ENCODE data around the gene SCAND1. TPM values are rescaled to one million over a fixed set of nuclear protein-coding genes. Genes with fewer than 3 reads are reported as not detected.

SCAND1 gene
- total and polyA plus RNA-seq, 8 donors = 24.2 to 224 (median 38.8) TPM

DNA sequence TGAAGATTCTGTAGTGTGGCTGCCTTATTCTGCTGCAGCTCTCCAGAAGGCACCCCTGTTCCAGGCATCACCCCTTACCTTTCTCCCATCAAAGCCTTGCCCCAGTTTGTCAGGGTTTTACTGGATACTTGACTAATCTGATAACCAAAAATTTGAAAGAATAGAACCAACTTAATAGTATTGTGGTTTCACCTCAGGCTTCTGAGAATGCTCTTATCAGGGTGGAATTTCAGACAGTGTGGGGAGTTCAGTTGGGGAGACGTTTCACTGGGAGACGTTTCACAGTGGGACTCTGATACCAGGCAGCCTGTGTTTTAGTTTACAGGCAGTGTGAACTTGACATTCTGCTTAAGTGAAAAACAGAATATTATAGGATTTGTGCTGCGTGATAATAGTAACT is 50.5 kb downstream of the SCAND1 start:
- Histone ChIP-seq H3K27me3 (no peaks in the 10 kb centered on the region), H3K9me3 (no peaks in the 10 kb centered on the region), H3K27ac (no peak overlapping the region), H3K4me1 (no peaks in the 10 kb centered on the region), H3K36me3 (peaks cover 0 to 12% (median 0%) of the 10 kb centered on the region in 3 donors), H3K4me3 (no peak overlapping the region)
- intact Hi-C loops (cut with DNase I) = no loop called here
- ATAC-seq (no peak), FAIRE-seq (no peak), DNase-seq (no peak)
- 85 to 87% methylated on average over 3 of the region's 3 CpGs for WGBS, 2 donors
- TF ChIP-seq, protein P1, sequence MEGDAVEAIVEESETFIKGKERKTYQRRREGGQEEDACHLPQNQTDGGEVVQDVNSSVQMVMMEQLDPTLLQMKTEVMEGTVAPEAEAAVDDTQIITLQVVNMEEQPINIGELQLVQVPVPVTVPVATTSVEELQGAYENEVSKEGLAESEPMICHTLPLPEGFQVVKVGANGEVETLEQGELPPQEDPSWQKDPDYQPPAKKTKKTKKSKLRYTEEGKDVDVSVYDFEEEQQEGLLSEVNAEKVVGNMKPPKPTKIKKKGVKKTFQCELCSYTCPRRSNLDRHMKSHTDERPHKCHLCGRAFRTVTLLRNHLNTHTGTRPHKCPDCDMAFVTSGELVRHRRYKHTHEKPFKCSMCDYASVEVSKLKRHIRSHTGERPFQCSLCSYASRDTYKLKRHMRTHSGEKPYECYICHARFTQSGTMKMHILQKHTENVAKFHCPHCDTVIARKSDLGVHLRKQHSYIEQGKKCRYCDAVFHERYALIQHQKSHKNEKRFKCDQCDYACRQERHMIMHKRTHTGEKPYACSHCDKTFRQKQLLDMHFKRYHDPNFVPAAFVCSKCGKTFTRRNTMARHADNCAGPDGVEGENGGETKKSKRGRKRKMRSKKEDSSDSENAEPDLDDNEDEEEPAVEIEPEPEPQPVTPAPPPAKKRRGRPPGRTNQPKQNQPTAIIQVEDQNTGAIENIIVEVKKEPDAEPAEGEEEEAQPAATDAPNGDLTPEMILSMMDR (IDR thresholded peaks at IDR 0.05) = no peak

Other genes with a start within 250 kb of the SCAND1 start
- 100 to 1,000 TPM in 4 of 6 donors, 10 to 100 TPM in 2; 98.7 to 200 (median 127) TPM for gene RBM39, start 212.2 kb downstream of the SCAND1 start, total RNA-seq
- gene RBM39, start 212.2 kb downstream of the SCAND1 start, polyA plus RNA-seq = 100 to 1,000 TPM; 255 to 426 TPM
- gene PHF20, start 182.5 kb downstream of the SCAND1 start, total RNA-seq = 10 to 100 TPM; 11.1 to 20.3 (median 12.1) TPM
- gene PHF20, start 182.5 kb downstream of the SCAND1 start, polyA plus RNA-seq = 10 to 100 TPM in 1 of 2 donors, 1 to 10 TPM in 1; 9.4 to 11.9 TPM
- gene CNBD2, start 14.1 kb upstream of the SCAND1 start, total RNA-seq = 1 to 10 TPM; 2.2 to 4.7 (median 2.7) TPM
- 10 to 100 TPM; 10.9 to 23.8 TPM for gene CNBD2, start 14.1 kb upstream of the SCAND1 start, polyA plus RNA-seq
- 10 to 100 TPM; 23.4 to 40.5 (median 30.8) TPM for gene EPB41L1, start 200.2 kb upstream of the SCAND1 start, total RNA-seq
- gene EPB41L1, start 200.2 kb upstream of the SCAND1 start, polyA plus RNA-seq = 10 to 100 TPM; 17.6 to 31.4 TPM

Data from pancreas (tissue), 10 donors.